DOHH2 (cell line): Measurements from ENCODE around the gene HCN4.
A peak's percentile ranks its signal among the peaks of the same experiment; 100 is the strongest.

ENCODE experiments used
- H3F3A ChIP-seq: fragments of 200-600 bp; sonication (generic), shearing (Covaris generic); 2 replicates; pipeline ENCODE4 v1.6.0; 2016; ENCODE audit warnings: antibody characterized with exemption, mild to moderate bottlenecking; ENCODE audit not compliant: control insufficient read depth, insufficient read depth
- H3K27ac ChIP-seq: fragments of 200-600 bp; sonication (generic); 2 replicates; pipeline ENCODE4 v1.5.1; 2014; ENCODE audit warnings: low read depth, mild to moderate bottlenecking, low read length, moderate library complexity
- H3K27me3 ChIP-seq: fragments of 200-600 bp; sonication (generic); 2 replicates; pipeline ENCODE4 v1.6.1; 2014; ENCODE audit warnings: mild to moderate bottlenecking, low read length, mixed read lengths; ENCODE audit not compliant: control insufficient read depth
- H3K36me3 ChIP-seq: fragments of 200-600 bp; sonication (generic); 2 replicates; pipeline ENCODE4 v1.6.1; 2014; ENCODE audit warnings: mild to moderate bottlenecking, low read length, moderate library complexity, mixed read lengths; ENCODE audit not compliant: control insufficient read depth
- H3K4me1 ChIP-seq: fragments of 200-600 bp; sonication (generic); 2 replicates; pipeline ENCODE4 v1.6.1; 2014; ENCODE audit warnings: mild to moderate bottlenecking, low read length, mixed read lengths; ENCODE audit not compliant: control insufficient read depth
- H3K4me2 ChIP-seq: fragments of 200-600 bp; sonication (generic); 2 replicates; pipeline ENCODE4 v1.6.0; 2014; ENCODE audit warnings: mild to moderate bottlenecking, low read length, moderate library complexity
- H3K4me3 ChIP-seq: fragments of 200-600 bp; sonication (generic); 2 replicates; pipeline ENCODE4 v1.5.1; 2014; ENCODE audit warnings: mild to moderate bottlenecking, low read length, mixed read lengths
- H3K79me2 ChIP-seq: fragments of 200-600 bp; sonication (generic); 2 replicates; pipeline ENCODE4 v1.6.1; 2014; ENCODE audit warnings: mild to moderate bottlenecking, low read length, mixed read lengths; ENCODE audit not compliant: control insufficient read depth
- H3K9me2 ChIP-seq: fragments of 200-600 bp; sonication (generic); replicated peaks from 2 replicates; pipeline ENCODE4 v1.6.1; 2014; ENCODE audit warnings: mild to moderate bottlenecking, low read length, mixed read lengths; ENCODE audit not compliant: control insufficient read depth
- H3K9me3 ChIP-seq: fragments of 200-600 bp; sonication (generic); 2 replicates; pipeline ENCODE4 v1.6.1; 2014; ENCODE audit warnings: antibody characterized with exemption, low read length, mixed read lengths; ENCODE audit not compliant: control insufficient read depth, insufficient read depth
- H4K20me1 ChIP-seq: fragments of 200-600 bp; sonication (generic); 2 replicates; pipeline ENCODE4 v1.6.0; 2014; ENCODE audit warnings: low read depth, mild to moderate bottlenecking, antibody characterized with exemption, low read length, moderate library complexity; ENCODE audit not compliant: control insufficient read depth, insufficient read depth
- CTCF ChIP-seq: fragments of 200-600 bp; sonication (generic); IDR thresholded peaks from one replicate; pipeline ENCODE4 v1.5.1; 2014; ENCODE audit warnings: antibody characterized with exemption, mild to moderate bottlenecking, low read depth, low read length; ENCODE audit not compliant: poor library complexity, severe bottlenecking
- EZH2phosphoT487 ChIP-seq: fragments of 200-600 bp; sonication (generic); IDR thresholded peaks from 2 replicates; pipeline ENCODE4 v1.6.1; 2017; ENCODE audit warnings: borderline replicate concordance, mild to moderate bottlenecking, antibody characterized with exemption, low read length, moderate library complexity, mixed read lengths

Gene HCN4

GRCh38 chr15:73326157-73326556 lies 42.6 kb downstream of the HCN4 start:
- H3K36me3 ChIP-seq, result no peaks in the 10 kb centered on the region
- no peaks in the 10 kb centered on the region for H3K9me2 ChIP-seq
- no peaks in the 10 kb centered on the region for H3K79me2 ChIP-seq
- no peaks in the 10 kb centered on the region for H3K4me1 ChIP-seq
- no peaks in the 10 kb centered on the region for H3K9me3 ChIP-seq
- TF ChIP-seq CTCF (no peak), EZH2phosphoT487 (no peak)
- H3K4me2 ChIP-seq, result no peak overlapping the region
- H3K27me3 ChIP-seq, result no peaks in the 10 kb centered on the region
- H3K4me3 ChIP-seq, result no peak overlapping the region
- no peaks in the 10 kb centered on the region for H4K20me1 ChIP-seq
- H3F3A ChIP-seq, result no peaks in the 10 kb centered on the region
- no peak overlapping the region for H3K27ac ChIP-seq

- Histone ChIP-seq H3K27me3 (no peaks in the 10 kb centered on the region), H3K4me2 (no peak overlapping the region), H3K9me2 (no peaks in the 10 kb centered on the region), H3F3A (no peaks in the 10 kb centered on the region), H3K79me2 (no peaks in the 10 kb centered on the region), H3K27ac (no peak overlapping the region), H4K20me1 (no peaks in the 10 kb centered on the region), H3K36me3 (no peaks in the 10 kb centered on the region), H3K4me3 (no peak overlapping the region), H3K4me1 (no peaks in the 10 kb centered on the region), H3K9me3 (no peaks in the 10 kb centered on the region)
- no peak for TF ChIP-seq EZH2phosphoT487
- TF ChIP-seq CTCF, result peak; percentile 57
Measured at GRCh38 chr15:73325191-73325861, 43.4 kb downstream of the HCN4 start.

- Histone ChIP-seq H3F3A (no peaks in the 10 kb centered on the region), H3K27me3 (no peaks in the 10 kb centered on the region), H4K20me1 (no peaks in the 10 kb centered on the region), H3K79me2 (no peaks in the 10 kb centered on the region), H3K4me1 (no peaks in the 10 kb centered on the region), H3K36me3 (no peaks in the 10 kb centered on the region), H3K27ac (no peak overlapping the region), H3K4me2 (no peak overlapping the region), H3K4me3 (no peak overlapping the region), H3K9me3 (no peaks in the 10 kb centered on the region), H3K9me2 (no peaks in the 10 kb centered on the region)
- TF ChIP-seq EZH2phosphoT487 (no peak), CTCF (no peak)
Measured at GRCh38 chr15:73324496-73325170, 44.1 kb downstream of the HCN4 start.
